AG10803 (cell line): ENCODE measurements around the gene CDH4.

ENCODE experiments used
- DNase-seq: peaks from one replicate; pipeline ENCODE4 v3.0.0; 2010; ENCODE audit warnings: low read depth
- H3K4me3 ChIP-seq: 2 replicates; pipeline ENCODE4 v1.5.1; 2011; ENCODE audit warnings: mild to moderate bottlenecking, low read length, control low read depth
- TF ChIP-seq, protein P1 (sequence below): conservative IDR thresholded peaks from 2 replicates; pipeline ENCODE4 v1.5.1; 2011; ENCODE audit warnings: mild to moderate bottlenecking, low read length, control low read depth, inconsistent platforms

CDH4 gene

DNA sequence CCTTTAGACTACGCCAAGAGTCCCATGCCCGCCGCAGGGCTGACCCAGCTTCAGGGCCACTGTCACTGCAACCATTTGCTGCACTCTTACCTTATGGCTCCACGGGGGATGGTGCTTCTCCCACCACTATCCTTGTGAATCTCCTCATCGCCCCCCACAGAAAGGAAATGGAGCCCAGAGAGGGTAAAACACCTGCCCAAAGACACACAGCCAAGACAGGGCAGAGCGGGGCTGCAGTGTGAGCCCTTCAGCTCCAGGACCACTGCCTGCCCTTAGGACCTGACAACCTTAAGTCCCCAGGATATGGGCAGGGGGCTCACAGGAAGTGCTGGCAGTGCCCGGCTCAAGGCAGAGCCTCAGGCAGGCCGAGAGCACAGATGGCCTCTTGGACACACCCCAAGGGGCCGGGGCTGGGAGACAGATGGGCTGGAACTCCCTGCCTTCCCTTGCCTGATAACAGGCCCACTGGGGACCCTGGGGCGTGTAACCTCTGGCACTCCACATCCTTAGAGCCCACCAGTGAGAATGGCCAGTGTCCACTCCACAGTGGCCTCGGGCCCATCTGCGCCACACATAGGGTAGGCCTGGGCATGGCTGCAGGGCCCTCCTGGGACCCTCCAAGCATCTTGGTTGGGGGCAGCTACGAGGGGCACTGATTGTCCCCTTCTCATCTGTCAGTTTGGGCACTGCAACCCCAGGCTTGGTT is 548.5 kb downstream of the CDH4 start:
- no peak for DNase-seq
- TF ChIP-seq, protein P1, sequence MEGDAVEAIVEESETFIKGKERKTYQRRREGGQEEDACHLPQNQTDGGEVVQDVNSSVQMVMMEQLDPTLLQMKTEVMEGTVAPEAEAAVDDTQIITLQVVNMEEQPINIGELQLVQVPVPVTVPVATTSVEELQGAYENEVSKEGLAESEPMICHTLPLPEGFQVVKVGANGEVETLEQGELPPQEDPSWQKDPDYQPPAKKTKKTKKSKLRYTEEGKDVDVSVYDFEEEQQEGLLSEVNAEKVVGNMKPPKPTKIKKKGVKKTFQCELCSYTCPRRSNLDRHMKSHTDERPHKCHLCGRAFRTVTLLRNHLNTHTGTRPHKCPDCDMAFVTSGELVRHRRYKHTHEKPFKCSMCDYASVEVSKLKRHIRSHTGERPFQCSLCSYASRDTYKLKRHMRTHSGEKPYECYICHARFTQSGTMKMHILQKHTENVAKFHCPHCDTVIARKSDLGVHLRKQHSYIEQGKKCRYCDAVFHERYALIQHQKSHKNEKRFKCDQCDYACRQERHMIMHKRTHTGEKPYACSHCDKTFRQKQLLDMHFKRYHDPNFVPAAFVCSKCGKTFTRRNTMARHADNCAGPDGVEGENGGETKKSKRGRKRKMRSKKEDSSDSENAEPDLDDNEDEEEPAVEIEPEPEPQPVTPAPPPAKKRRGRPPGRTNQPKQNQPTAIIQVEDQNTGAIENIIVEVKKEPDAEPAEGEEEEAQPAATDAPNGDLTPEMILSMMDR: no peak
- H3K4me3 ChIP-seq: no peak overlapping the region

DNA sequence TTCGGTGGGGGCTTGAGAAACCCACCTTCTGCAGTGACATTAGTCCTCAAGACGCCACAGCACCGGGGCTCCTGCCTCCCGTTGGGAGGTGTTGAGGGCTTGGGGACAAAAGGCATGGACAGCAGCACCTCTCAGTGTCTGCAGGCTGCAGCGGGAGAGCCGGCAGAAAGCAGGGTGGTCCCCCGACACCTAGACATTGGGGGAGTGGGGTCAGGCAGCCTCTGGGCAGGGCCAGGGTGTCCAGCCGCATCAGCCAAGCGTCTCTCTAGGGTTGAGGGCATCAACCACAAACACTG is 549.0 kb downstream of the CDH4 start:
- TF ChIP-seq, protein P1: no peak
- DNase-seq: no peak

DNA sequence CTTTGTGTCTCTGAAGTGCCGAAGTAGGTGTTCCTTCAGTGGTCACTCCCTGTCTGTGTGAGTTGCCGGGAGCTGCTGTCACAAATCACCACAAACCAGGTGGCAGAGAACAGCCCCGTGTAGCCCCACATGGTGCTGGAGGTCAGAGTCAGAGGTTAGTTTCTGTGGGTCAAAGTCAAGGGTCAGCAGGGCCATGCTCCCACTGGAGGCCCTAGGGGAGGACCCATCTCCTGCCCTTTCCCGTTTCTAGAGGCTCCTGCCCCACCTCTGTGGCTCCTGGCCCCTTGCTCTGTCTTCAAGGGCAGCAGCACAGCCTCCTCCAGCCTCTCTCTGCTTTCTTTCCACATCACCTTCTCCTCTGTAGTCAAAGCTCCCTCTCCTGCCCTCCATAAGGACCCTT is 549.4 kb downstream of the CDH4 start:
- no peak for DNase-seq
- no peak overlapping the region for H3K4me3 ChIP-seq
- TF ChIP-seq, protein P1: no peak

More for the DNA sequence above, 549.0 kb downstream of the CDH4 start:
- H3K4me3 ChIP-seq: no peak overlapping the region

DNA sequence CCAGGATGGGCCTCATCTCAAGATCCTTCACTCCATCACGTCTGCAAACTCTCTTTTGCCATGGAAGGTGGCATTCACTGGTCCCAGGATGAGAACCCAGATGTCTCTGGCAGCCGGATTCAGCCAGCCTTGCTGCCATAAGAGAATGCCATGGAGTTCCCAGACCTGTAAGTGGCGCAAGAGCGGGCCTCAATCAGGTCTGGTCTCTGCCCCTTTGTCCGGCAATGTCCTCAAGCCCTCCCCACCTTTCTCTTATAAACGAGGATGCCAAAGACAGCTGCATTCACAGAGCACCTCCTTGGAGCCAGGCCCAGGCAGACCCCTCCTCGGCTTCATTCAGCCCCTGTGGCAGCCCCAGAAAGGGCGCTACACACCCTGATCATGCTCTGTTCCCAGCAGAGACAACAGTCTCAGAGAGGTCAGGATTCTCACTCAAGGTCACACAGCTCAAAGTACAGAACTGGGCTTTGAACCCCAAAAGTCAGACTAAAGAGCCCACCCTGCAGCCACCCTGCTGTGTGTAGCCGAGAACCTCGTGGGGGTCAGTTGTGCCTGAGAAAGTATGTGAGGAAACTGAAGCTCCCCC is 549.9 kb downstream of the CDH4 start:
- TF ChIP-seq, protein P1: no peak
- H3K4me3 ChIP-seq: no peak overlapping the region
- DNase-seq: no peak

DNA sequence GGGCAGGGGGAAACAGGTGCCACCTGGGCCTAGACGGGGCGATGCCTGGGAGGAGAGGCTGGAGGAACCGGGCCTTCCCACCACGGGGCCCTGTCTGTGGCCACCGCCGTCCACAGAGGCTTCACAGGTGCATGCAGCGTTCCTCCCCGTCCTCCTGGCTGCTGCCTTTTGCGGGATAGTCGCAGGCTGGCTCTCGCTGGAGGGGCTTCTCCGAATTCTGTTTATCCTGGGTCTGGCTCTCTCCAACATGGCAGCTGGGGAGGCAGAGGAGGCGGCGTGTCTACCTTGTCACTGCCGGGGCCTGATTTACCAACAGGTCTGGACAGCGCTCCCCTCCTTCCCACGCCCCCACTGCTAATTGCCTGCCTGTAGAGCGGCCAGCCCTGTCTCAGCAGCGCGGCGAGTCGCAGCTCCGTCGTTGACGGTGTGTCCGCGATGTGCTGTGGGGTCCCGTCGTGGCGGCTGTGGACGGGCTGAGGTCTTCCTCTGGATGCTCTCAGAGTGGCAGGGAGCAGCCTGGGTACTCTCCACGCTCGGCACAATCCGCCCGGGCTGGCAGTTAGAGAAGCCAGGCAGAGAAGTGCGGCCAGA is 550.8 kb downstream of the CDH4 start:
- TF ChIP-seq, protein P1: no peak
- DNase-seq: no peak
- no peak overlapping the region for H3K4me3 ChIP-seq

DNA sequence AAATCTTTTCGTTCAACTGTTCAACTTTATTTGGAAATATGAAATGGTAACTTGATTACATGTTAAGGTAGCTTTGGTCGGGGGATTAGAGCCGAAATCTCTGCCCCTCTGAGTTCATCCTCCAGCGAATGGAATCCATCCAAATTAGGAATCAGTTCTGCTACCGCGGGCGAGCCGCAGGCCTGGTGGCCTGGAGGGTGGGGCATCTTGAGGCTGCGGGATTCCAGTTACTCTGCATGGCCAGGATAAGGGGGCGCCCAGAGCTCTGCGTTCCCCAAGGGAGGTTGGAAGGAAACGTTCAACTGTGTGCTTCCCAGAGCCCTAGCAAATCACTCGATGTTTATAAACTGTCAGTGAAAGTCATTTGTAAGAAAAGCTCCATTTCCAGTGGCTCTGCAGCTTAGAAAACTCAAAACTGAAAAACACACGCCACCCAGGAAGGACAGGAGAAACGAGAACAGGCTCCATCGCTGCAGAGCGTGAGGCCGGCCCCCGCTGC is 551.4 kb downstream of the CDH4 start:
- DNase-seq: no peak
- TF ChIP-seq, protein P1: no peak
- H3K4me3 ChIP-seq: peak overlapping the region; percentile 26
